Superior temporal gyrus (tissue), 1 donor: Measurements from ENCODE around the gene PGM5.
"Not testable (repeated sequence)": the region's sequence is repeated elsewhere in the genome, so short reads cannot be mapped to it uniquely, and the experiment has no call there.

Experiments used
- DNase-seq: peaks from one replicate; pipeline ENCODE4 v3.0.0-alpha.2; 2016; ENCODE audit errors: extremely low spot score

The PGM5 gene

DNA sequence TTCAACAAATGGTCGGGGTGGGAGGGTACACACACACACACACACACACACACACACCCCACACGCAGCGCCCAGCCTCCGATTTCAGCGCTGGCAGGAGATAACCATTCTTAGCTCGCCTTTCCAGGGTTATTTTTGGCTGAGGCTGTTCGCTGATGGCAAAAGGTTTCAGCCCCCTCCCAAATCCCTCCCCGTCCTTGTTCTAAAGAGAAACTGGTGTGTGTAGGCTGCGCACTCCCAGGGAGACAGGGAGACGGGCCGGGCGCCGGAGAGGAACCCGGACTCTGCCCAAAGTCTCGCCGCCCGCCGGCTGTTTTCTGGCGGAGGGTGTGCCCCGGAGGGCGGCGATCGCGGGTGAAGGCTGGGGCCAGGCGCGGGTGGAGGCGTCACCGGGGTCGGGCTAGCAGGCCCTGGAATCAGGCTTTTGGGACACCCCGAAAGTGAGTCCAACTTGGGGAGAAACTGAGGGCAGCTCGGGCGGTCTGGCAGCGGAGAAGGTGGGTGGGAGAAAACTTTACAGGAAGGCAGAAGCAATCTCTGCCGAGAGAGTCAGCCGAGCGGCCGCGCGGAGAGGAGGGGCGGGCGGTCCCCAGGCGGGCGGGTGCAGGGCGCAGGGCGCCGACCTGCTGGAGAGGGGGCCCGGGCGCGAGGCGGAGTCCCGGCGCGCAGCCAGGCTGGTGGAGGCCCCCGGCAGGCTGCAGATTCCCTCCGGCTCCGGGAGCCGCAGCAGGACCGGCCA is at the start of gene PGM5:
PGM5 (plus strand) TSS at position 232 of the 739 bp plus-strand sequence. CDS start 517 bp downstream, outside the sequence.
- DNase-seq, result not testable (repeated sequence)

GRCh38 chr9:68307127-68307526 is 49.3 kb upstream of the PGM5 start:
- DNase-seq, result not testable (repeated sequence)

DNA sequence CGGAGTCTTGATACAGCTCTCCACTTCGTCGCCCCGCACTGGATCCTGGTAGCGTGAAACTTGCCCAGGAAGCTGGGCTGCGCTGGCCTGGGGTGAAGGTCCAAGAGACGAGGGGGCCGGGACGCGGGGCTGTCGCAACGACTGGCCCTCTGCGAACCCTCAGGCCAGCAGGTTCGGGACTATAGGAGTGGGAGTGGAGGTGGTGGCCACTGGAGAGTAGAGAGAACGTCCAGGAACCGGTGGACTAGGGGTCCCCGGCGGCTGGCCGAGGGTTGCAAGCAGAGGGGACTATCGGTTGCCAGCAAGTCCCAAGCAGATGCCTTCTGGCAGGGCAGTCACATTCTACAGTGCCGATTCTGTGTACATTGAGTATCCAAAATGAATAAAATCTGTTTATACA is 48.8 kb upstream of the PGM5 start:
- not testable (repeated sequence) for DNase-seq

- DNase-seq, result not testable (repeated sequence)
Measured at GRCh38 chr9:68311208-68311607, 45.2 kb upstream of the PGM5 start.

DNA sequence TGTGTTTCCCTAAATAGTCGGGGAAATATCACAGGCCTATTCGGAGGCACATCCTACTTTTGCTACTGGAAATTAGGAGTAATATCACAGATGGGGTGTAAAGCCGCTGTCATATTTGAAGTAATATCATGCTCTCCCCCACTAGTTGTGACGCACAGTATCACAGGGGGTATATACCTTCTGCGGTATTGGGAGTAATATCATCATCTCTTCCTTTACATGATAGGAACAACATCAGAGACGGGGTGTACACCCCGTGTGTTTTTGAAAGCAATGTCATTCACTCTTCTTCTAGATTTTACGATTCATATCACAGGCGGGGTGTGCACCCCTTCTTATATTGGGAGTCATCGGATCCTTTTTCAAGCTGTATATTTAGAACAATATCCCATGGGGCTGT is 38.2 kb upstream of the PGM5 start:
- peak; percentile 1 for DNase-seq

DNA sequence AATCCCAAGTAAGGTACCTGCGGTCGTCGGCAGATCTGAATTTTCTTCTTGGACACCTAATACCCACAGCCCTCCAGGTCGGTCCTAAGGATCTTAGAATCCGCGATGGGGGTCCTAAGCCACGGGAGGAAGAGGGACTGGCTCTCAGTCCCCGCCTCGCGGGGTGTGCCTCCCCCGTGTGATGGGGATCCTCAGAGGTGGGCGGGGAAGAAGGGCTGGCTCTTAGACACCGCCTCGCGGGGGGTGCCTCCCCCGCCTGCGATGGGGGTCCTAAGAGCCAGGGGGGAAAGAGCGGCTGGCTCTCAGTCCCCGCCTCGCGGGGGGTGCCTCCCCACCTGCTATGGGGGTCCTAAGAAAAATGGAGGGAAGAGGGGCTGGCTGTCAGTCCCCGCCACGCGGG is 32.7 kb upstream of the PGM5 start:
- DNase-seq, result not testable (repeated sequence)

- DNase-seq, result not testable (repeated sequence)
Measured at GRCh38 chr9:68324518-68324917, 31.9 kb upstream of the PGM5 start.

DNA sequence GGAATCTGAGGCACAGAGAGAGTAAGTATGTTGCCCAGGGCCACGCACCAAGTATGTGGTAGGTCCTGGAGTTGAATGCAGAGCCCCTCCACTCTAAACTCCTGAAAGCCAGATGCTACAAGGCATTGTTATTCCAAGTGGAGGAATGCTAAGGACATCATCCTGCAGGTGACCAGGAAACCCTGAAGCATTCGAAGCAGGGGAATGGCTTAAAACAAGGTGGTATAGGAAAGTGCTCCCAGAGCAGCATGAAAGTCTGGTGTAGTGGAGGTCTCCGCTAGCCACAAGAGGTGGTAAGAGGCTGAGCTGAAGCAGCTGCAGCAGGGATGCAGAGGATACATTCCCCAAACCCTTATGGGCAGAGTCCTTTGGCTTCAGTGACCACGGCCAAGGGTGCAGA is 27.3 kb upstream of the PGM5 start:
- not testable (repeated sequence) for DNase-seq

DNA sequence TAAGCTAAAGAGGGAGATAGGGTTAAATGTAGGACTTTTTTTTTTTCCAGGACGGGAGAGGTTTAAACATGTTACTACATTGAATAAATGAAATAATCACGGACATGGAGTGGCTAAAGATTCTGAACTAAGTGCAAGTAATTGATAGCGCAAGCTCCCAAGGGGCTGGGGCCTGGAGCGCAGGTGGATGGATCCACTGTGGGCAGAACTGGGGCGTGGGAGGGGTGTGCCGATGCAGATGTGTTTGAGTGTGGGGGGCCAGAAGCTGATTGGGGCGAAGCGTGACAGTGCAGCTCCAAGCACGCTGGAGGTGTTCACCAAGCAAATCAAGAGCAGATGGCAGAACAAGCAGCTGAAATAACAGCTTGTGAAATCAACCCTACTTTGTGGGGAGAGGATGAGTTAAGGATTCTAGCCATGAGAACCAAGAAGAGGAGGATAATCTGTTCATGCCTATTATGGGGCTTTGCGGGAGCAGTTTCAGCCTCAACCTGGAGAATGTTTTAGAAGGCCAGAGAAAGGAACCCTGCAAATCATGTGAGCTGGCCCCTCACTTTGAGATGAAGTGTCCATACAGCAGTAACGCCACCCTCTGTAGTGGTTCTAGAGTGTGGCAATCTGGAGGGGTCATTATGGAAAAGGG is 25.8 kb upstream of the PGM5 start:
- DNase-seq, result not testable (repeated sequence)

GRCh38 chr9:68332122-68332521 is 24.3 kb upstream of the PGM5 start:
- not testable (repeated sequence) for DNase-seq

DNA sequence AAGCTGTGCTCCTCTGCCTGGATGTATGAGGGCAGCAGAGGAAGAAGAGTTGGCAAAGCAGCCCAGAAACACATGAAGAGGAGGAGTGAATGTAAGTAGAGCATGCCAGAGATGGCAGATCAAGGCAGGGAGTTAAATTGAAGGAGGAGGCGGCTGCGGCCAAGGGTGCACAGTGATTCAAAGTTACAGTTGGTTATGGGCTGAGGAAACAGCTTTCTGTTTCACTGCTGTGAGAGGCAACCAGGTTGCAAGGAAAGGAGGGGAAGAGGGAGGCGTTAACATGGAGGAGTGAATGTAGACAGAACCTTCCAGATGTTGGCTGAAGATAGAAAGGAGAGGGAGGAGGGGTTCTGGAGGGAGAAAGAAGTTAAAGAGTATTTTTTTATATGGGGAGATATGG is 20.5 kb upstream of the PGM5 start:
- DNase-seq, result not testable (repeated sequence)

- DNase-seq, result not testable (repeated sequence)
Measured at GRCh38 chr9:68336639-68337339, 19.6 kb upstream of the PGM5 start.

GRCh38 chr9:68338000-68338399 is 18.4 kb upstream of the PGM5 start:
- DNase-seq, result not testable (repeated sequence)

- not testable (repeated sequence) for DNase-seq
Measured at GRCh38 chr9:68342265-68343025, 14.0 kb upstream of the PGM5 start.

DNA sequence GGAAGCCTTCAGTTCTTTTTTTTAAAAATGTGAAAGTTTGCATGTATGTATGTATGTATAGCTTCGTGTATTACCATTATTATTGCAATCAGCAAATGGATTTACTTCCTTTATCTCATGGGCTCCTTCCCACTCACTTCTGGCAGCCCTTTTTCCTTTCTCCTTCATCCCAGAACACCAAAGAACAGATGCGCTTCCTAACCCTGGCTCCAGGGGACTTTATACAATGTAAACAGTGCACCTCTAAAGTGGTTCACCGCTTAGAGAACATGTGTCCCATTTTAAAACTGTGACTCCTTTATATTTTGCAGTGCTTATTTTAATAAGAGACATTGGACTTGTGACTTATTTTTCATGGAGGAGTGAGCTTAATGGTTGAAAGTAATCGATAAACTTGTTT is 13.2 kb upstream of the PGM5 start:
- DNase-seq, result not testable (repeated sequence)

DNA sequence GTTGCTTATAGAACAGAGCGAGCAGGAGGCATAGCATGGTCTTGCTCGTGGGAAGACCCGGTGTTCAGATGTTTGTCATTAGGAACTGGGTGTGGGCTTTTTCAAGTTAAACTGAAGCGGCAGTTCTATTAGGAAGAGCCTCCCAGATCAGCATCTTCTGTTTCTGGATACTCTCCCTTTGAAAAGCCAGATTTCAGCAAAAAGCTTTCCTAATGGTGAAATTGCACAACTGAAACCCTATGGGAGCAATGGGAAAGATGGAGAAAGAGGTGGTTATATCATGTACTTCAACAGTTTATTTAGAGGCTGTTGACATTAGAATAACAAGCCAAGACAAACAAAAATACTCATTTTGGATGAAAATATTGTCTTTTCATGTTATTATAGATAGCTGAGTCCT is 12.4 kb upstream of the PGM5 start:
- not testable (repeated sequence) for DNase-seq

GRCh38 chr9:68351689-68352088 is 4.7 kb upstream of the PGM5 start:
- DNase-seq, result not testable (repeated sequence)

- not testable (repeated sequence) for DNase-seq
Measured at GRCh38 chr9:68355993-68356379, 425 bp upstream of the PGM5 start.

DNA sequence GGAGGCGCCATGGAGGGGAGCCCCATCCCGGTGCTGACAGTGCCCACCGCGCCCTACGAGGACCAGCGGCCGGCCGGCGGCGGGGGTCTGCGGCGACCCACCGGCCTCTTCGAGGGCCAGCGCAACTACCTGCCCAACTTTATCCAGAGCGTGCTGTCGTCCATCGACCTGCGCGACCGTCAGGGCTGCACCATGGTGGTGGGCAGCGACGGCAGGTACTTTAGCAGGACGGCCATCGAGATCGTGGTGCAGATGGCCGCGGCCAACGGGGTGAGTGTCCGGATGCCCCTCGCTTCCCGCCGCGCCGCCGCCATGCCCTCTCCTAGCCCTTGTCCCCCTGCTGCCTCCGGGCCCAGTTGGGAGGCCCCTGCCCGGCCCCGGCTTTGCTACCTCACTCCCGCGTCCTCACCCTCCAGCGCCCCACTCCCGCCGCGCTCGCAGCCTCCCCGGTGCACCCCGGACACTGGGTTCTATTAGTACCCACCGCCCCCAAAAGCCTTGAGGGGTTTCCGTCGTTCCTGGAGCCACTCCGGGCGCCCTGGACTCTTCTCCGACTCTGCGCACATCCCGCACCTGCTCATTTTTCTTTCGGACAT is 806 bp downstream of the PGM5 start:
- not testable (repeated sequence) for DNase-seq

DNA sequence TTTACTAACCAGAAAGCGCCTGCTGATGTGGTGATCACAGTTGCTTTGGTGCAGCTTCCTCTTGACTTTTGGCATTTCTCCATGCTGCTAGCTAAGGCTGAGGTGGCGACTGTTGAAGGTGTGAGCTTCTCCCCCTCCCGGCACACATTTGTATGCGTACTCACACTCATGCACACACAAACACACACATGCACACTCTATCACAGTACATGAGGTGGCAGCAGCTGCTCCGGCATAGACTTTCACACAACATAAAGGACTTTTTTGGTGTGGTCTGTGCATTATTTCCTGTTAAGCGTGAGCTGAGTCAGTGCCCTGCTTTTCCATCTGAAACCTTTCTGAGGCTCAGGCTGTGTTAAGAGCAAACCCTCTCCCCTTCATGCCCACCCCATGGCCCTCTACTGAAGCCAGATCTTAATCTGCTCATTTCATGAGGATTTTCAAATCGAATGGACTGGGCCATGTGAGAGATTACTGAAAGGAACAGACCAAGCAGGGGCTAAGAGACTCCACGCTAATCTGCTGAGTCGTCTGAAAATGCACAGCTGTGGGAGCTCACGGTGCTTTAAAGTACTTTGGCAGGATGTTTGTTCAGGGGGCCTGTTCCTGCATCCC is 10.6 kb downstream of the PGM5 start:
- DNase-seq, result not testable (repeated sequence)

DNA sequence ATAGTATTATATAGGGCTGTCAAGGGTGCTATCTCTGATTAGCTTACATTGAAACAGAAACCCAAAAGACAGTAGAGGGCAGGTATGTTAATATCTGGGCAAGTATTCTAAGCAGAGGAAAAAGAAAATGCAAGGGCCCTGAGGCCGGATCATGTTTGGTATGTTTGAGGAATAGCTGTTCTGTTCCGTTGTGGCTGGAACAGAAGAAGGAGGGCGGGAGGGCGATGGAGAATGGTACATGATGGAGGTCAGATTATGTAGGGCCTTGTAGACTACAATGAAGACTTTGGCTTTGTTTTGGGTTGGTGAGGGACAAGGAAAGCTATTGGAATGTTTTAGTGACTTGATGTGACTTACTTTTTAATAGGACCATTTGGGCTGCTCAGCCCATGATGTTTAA is 19.4 kb downstream of the PGM5 start:
- not testable (repeated sequence) for DNase-seq
